GM21390 (cell line): Measurements from ENCODE around the gene SLC26A1.

Experiments
- ATAC-seq: cut with Tn5 transposase; IDR thresholded peaks from one replicate; pipeline ENCODE4 v1.9.1; 2021; ENCODE audit not compliant: unreplicated experiment

SLC26A1 gene

GRCh38 chr4:966266-967112 is 26.7 kb downstream of the SLC26A1 start:
- no peak for ATAC-seq

GRCh38 chr4:965766-966134 is 27.5 kb downstream of the SLC26A1 start:
- no peak for ATAC-seq

GRCh38 chr4:965048-965765 is 28.0 kb downstream of the SLC26A1 start:
- ATAC-seq = no peak

GRCh38 chr4:964346-965025 is 28.7 kb downstream of the SLC26A1 start:
- no peak for ATAC-seq

GRCh38 chr4:963276-964225 is 29.7 kb downstream of the SLC26A1 start:
- no peak for ATAC-seq

GRCh38 chr4:962231-963208 is 30.7 kb downstream of the SLC26A1 start:
- no peak for ATAC-seq

- no peak for ATAC-seq
Observed at GRCh38 chr4:961351-962230, 31.6 kb downstream of the SLC26A1 start.

GRCh38 chr4:960636-961350 is 32.4 kb downstream of the SLC26A1 start:
- no peak for ATAC-seq

GRCh38 chr4:960140-960635 is 33.0 kb downstream of the SLC26A1 start:
- no peak for ATAC-seq

GRCh38 chr4:959338-960139 is 33.7 kb downstream of the SLC26A1 start:
- ATAC-seq = no peak

- no peak for ATAC-seq
Observed at GRCh38 chr4:958696-959337, 34.4 kb downstream of the SLC26A1 start.

GRCh38 chr4:958314-958665 is 34.9 kb downstream of the SLC26A1 start:
- no peak for ATAC-seq

GRCh38 chr4:957581-958313 is 35.5 kb downstream of the SLC26A1 start:
- no peak for ATAC-seq

GRCh38 chr4:957231-957580 is 36.0 kb downstream of the SLC26A1 start:
- no peak for ATAC-seq

- no peak for ATAC-seq
Observed at GRCh38 chr4:956531-957230, 36.5 kb downstream of the SLC26A1 start.
